ELF-1 (cell line): ENCODE data around the gene TRIM65.

Source experiments
- DNase-seq: peaks from one replicate; pipeline ENCODE4 v3.0.0-alpha.2; 2016; ENCODE audit warnings: low read depth, low spot score

Gene TRIM65

DNA sequence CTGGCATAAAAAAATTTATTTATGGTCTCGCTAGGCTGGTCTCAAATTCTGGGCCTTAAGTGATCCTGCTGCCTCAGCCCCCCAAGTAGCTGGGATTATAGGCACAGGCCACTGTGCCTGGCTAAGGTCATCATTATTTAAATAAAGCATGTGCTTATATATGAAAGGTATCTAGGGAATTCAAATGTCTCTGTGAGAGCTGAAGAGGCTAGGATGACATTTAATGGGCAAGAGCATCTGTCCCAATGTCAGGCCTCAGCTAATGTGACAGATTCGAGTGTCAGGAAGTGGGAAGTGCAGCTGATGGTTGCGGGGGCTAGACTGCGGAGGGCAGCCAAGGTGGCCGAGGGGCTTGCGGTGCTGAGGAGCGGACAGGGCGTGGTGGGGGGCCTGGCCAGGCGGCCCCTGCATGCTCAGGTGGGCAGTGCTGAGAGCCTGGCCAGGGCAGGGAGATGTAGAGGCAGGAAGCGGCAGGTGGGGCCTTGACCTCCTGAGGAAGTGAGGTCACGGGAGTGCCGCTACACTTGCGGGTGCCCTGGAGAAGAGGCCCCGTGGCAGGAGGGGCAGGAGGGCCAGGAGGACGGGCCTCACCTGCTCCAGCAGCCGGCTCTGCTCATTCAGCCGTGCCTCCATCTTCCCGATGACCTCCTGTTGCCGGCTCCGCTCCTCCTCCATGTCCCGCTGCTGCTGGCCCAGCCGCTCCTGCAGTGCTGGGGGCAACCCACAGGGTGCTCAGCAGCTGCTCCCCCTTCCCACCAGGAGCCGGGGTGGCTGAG lies 20.6 kb upstream of the TRIM65 start:
- DNase-seq = no peak

DNA sequence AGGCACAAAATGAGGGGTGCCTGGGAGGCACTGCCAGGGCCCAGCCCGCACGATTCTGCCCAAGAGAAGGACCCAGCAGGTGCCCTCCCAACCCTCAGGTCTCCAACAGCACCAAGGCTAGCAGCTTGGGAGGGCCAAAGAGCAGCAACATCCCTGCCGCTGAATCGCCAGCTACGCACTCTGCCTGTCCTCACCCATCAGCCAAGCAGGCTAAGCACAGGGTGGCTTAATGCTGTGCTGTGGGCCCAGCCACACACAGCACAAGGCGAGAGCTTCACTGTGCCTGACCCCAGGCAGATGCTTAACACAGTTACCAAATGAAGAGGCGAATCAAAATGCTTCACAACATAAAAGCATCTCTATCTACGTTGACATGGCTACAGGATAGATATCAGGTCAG lies 18.5 kb upstream of the TRIM65 start:
- no peak for DNase-seq

DNA sequence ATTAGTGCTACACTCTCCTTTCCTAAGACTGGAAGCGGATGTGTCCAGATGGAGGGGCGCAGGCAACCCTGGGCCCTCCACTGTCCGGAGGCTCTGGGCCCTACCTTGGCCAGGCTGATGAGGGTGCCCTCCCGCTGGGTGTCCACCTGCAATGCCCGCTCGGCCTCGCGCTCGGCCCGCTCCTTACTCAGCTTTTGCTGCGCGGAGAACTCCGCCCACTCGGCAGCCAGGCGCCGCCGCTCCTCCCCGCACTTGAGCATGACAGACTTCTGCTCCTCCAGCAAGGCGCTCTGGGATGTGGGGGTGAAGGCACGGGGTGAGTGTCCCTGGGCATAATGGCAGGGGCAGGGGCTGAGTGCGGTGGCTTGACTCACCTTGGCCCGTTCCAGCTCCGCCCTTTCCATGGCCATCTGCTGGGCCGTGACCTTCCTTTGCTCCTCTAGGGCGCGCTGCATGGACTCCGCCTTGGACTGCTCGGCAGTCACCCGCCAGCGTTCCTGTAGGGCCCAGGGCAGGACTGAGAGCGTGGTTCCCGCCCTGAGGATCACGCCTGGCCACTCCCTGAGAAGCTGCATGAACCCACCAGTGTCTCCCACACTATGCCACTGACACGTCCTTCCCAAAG lies 18.0 kb upstream of the TRIM65 start:
- no peak for DNase-seq

DNA sequence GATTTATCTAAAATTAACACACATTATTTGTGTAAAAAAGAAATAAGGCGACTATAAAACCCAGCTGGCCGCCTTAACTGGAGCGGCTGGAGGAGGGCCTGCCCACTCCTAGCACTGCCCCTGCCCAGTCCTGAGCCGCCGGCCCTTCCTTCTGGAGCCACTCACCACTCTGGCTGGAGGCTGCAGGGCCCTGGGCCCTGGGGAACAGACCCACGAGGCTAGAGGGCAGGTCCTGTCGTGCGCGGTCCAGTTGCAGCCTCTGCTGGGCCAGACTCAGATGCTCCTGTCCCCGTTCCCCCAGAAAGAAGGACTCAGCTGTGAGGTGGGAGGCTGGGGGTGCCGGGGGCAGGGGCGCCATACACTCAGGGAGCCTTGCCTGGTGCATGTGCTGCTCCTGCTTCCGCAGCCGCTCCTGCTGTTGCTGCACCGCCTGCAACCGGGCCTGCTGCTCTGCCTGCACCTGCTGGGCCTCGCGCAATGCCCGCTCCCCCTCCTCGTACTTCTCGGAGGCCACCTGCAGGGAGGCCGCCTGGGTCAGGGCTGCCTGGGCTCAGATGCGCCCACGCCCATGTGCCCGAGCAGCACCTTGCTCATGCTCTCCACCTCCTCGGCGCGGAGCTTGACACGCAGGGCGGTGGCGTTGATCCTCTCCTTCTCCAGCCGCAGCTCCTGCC lies 16.9 kb upstream of the TRIM65 start:
- DNase-seq = no peak

DNA sequence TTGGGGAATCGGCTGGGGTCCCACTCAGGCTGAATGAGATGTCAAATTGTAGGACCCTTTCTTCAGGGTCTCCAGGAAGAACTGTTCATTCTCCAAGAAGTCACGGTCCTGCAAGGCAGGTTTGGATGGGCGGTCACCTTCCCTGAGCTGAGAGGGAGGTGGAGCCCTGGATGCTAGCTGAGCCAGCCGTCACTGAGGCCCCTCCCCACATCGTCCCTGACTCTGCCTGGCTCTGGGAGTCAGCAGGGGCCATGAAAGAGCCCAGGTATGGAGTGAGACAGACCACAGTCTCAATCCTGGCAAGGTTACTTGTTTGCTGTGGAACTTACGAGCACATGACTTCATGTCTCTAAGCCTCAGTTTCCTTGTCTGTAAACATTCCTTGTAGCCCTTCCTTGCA lies 13.9 kb upstream of the TRIM65 start:
- peak; percentile 72 for DNase-seq

DNA sequence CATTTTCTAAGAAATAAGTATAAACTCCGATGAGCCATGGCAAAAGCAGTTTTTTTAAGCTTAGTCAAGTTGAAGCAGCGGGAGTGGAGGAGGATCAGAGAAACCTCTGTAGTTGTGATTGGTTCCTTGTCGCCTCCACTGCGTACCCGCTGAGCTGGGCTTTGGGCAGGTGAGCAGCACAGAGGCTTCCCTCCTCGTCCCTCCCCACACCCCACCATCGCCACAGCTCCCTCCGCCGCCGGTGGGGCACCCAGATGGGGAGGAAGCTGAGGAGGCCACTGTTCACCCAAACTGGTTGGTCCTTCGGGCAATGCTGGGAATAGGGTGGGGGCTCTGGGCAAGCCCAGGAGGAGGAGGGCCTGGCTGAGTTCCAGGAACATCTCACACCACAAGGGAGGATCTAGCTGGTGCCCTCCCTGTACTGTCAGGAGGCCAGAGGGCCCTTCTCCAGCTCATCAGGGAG lies 13.1 kb upstream of the TRIM65 start:
- no peak for DNase-seq

DNA sequence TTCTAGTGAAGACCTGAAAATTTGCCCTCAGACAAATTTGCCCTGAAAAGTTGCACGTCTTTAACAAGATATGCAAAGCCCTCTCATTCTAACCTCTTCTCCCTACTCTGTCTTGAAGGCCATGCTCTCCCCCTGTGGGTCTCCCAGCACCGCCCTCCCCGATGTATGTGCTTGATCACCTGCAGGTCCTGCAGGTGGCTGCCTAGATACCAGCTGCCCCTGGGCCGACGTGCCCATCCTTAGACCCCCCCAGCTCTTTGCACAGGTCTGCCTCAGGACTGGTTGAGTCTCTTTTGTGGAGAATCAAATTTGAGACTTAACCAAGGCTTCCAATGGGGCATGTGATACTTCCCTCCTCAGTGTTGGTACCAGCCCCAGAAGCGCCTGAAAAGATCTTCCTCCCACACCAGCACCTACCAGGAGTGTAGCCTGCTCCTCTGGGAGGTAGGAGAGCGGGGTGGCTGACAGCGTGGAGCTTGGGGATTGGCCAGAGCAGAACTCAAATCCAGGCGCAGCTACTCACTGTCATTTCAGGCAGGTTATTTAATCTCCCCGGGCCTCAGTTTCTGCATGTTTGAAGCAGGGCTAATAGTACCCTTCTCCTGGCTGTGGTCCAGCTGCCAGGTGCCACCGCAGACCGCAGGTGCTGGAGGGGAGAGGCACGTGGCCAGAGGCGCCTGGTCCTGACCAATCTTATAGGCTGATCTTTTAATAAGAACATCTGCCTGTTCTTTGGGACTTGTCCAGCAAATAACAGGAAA lies 12.5 kb upstream of the TRIM65 start:
- no peak for DNase-seq

DNA sequence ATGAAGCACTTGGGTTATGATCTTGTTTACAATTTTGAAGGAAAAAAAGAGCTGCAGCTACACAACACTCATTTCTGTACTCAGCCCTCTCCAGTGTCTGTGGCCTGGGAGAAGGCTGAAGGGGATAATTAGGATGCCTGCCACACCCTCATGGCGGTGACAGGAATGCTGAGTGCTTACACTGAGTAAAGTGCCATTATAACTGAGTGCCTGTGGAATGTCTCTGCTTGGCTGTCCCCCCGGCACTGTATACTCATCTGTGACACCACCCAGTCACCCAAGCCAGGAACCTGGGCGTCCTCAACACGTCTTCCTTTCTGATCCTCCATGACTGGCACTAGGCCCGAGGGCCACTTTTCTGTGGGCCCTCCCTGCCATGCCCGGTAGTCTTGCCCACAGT lies 11.4 kb upstream of the TRIM65 start:
- peak; percentile 73 for DNase-seq

DNA sequence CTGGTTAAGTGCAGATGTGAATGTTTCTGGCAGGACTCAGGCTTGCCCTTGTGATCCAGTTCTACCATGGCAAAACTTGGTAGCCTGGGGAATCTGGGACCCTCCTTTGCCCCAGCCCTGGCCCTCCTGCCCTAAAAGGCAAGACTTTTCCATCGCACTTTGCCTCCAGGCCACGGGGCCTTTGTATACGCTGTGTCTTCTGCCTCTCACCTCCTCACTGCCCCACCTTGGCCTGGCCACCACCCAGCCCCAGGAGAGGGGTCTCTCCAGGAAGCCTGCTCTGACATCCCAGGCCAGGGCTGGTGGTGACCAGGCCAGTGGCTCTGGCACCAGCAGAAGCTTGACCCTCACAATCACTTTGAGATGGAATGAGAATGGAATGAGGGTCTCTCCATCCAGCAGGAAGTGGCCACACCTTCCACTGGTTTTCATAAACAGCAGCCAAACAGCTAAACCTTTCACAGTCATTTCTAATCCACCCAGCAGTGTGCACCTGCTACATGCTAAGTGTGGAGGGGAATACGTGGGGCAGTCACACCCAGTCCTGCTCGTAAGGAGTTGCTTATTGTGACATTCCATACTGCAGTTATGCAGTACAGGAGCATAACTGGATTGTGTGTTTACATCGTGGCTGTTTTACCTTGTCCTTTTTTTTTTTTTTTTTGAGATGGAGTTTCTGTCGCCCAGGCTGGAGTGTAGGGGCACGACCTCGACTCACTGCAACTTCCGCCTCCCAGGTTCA lies 9.6 kb upstream of the TRIM65 start:
- DNase-seq = no peak

DNA sequence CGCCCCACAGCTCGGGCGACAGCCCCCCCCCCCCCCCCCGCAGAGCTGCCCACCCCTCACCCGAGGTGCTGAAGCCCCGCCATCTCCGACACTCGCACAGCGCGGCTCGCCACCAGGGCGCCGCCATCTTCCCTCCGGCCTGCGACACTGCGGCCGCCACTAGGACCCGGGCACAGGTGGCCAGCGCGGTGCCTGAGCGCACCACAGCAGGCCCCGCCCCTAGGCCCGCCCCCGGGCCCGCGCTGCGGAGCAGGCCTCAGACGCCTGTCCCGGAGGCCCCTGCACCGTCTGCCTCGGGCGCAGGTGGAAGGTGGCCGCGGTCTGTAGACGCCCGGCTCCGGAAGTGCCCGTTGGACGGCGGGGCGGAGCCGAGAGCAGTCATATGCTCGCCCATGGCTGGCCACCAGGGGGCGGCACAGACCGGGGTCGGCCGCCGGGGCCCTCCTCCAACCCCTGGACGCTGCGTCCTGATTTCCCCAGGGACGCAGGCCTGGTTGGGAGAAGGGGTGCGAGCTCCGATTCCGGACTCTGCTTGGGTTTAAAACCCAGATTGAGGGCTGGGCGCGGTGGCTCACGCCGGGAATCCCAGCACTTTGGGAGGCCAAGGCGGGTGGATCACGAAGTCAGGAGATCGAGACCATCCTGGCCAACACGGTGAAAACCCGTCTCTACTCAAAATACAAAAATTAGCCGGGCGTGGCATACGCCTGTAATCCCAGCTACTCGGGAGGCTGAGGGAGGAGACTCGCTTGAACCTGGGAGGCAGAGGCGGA lies 8.2 kb upstream of the TRIM65 start, which contains the start of gene MRPL38:
Gene MRPL38, minus strand, starts transcription at position 136 of the 773 bp plus-strand sequence. Its CDS starts 9 bp downstream, at position 127.
- DNase-seq = peak; percentile 99

DNA sequence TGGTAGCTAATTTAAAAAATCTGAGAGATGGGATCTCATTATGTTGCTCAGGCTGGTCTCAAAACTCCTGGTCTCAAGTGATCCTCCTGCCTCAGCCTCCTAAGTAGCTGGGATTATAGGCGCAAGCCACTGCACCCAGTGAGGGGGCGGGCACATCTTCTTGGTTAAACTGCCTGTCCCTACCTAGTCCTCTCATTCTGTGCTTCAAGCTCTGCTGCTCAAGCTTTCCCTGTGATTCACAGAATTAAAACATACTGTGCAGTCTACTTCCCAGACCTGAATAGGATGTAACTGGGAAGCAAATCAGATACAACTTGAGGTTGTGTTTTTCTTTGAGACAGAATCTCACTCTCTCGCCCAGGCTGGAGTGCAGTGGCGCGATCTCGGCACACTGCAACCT lies 5.7 kb upstream of the TRIM65 start:
- no peak for DNase-seq

DNA sequence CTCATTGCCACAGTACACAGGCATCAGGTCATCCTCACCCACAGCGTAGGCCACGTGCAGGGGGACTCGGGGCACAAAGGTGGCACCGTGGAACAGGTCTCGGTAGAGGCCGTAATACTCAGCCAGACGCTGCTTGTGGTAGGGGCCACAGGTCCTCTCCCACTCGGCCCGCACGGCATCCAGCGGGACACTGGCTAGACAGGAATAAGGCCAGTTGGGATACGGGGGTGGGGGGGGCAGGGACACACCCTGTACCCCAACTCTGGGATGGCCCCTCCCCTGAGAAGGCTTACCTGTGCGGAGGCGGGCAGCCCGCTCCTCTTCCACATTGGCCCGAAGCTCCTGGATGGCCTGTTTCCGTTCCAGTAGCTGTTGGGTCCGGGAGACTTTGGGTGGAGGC lies 5.0 kb upstream of the TRIM65 start:
- no peak for DNase-seq

DNA sequence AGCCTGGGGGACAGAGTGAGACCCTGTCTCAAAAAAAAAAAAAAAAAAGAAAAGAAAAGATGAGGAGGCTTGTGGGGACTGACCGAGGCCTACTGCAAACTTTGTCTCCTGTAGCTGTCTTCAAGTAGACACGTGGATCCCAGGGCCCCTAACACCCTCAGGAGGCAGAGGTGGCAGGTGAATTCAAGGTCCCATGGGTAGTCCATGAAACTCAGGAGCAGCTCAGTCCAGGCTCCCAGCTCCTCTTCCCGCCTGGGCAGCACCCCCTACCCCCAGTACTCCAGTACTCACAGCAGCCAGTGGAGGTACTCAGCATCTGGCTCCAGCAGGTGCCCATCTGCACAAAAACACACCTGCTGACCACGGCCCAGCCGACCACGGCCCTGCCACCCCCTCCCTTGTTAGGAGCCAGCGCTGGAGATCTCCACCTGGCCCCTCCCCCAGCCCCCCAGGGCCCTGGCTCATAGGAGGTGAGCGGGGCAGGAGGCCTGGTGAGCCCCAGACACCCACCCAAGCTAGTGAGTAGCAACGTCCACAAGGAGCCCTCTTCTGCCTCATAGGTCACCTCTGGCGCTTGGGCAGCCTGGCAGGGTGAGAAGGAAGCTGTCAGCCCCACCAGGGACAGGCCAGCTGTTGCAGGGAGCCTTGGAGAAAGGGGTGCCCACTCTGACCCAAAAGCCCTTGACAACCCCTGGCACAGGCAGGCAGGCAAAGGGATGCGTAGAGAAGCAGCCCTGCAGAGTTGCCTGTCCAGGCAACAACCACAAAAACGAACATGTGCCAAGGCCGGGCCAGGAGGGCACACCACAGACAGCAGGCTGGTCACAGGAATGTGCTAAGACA lies 4.2 kb upstream of the TRIM65 start:
- DNase-seq = no peak

DNA sequence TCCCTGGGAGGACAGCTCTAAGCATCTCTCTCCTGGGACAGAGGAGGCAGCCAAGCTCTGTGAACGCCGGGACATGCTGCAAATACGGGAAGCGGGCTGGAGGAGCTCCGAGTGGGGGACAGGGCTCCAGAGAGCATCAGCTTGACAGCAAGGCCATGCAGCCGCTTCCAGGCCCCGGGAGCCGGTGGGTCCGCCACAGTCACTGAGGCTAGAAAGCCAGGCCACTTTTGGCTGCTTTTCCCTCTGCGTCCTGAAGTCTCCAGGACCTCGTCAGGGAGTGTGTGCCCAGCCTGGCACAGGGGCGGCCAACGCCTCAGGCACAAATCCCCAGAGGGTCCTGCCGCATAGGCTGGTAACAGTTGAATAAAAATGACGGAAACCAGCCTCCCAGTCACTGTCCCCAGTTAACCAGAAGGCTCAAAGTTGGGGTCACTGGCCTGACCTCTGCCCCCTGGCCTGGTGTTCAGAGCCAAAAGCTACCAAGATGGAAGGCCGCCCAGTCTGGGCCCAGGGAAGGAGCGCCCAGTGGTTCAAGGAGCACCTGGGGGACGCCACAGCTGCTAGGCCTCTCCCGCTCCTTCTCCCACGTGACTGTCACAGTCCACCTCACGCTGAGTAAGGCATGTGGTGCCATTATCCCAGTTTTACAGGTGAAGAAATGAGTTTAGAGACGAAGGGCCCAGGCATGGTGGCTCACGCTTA lies 3.2 kb upstream of the TRIM65 start:
- no peak for DNase-seq

DNA sequence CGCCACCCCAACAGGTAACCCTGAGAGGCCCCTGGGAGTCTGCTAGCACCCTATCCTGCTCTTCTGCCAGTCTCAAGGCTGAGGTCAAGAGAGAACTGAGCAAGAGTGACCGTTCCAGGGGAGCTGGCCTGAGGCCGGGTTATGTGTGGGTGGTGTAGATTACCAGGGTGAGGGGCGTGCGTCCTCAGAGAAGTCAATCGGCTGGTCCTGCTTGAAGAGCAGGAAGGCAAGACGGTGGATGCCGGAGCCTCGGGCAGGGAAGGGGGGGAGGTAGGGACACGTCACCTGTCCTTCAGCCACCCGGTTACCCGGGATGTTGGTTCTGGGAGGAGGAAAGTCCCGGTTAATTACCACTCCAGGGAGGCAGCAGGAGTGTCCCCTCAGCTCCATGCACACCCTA lies 2.6 kb upstream of the TRIM65 start:
- no peak for DNase-seq

DNA sequence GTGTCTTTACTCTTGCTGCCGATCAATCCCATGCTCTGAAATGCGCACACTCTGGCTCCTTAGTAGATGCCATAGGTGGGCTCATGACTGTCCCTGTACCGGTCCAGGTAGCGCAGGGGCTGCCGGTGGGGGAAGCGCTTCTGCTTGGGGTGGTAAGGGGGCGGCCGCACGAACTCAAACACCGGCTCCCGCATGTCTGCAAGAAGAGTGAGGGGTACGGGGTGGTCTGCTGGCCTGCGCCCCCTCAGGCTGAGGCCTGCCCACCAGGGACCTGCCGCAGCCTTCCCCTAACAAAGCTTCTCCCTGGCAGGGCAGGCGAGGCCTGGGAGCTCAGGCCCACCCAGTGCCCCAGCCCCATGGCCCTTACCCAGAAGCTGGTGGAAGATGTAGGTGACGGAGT lies 2.0 kb upstream of the TRIM65 start:
- DNase-seq = no peak

DNA sequence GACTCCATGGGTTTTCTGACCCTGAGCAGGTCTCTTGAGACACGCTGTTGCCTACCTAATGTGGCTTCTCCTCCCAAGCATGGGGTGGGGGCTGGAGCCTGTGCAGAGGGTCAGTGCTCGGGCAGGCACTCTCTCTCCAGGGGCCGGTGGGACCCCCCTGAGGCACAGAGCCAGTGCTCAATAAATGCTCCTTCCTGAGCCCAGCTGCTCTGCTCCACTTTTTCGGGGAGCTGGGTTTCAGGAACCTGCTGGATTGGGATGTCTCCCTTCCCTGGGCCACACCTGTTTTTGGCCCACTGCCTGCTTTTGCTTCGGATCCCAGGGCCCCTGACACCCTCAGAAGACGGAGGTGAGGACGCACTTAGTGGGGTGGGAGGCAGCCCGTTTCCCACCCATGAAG lies 1.3 kb upstream of the TRIM65 start:
- DNase-seq = no peak

DNA sequence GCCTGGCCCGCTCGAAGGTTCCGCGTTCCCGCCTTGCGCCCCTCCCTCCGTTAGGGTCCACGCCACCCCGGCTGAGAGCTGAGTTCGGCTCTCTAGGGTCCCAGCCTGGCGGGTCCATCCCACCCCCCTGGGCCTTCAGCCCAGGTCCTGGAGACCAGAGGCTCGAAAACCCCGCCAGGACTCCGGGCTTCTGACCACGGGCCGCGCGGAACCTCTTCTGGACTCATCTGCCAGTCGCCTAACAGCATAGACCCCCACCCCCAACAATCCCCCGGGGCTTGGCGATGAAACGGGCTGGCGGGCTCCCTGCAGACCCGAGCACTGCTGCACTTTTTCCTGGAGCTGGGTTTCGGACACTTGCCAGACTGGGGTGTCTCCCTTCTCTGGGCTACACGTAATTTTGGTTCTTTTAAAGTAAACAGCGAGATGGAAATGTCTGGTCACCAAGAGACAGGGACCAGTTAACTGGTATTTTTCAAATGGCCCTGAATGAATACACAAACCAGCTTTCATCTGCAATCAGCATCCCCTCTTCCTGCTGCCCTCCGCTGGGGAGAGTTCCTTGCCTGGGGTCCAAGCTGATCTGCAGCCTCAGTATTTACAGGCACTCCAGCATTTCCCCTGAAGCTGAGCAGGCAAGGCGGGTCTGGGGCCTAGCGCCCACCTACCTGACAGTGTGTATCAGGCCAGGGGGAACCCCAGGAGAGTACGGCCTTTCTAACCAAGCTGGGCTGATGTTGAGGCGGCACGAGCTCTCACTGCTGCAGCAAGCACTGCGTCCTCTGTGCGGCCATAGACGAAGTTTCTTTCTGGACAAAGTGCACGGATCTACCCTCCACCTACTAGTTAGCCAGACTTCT lies 639 bp upstream of the TRIM65 start:
- DNase-seq = peak; percentile 61
